Heart left ventricle (tissue), 16 donors: Measurements from ENCODE around the gene SSBP3. TPM values are rescaled to one million over a fixed set of nuclear protein-coding genes. Genes with fewer than 3 reads are reported as not detected.

Source experiments
- ATAC-seq, 4 donors: fragments of 200-7000 bp; cut with Tn5 transposase; one replicate each; pipeline ENCODE4 v1.9.1; 2020 to 2022; ENCODE audit warnings: moderate library complexity in 4 of 4, mild to moderate bottlenecking in 3 of 4, moderate number of reproducible peaks in 1 of 4
- DNase-seq, 5 donors: peaks; one replicate each; pipeline ENCODE4 v3.0.0-alpha.2; 2020
- H3K27ac ChIP-seq, 12 donors: fragments of 200-600 bp; sonication (generic) in 4 of 12; one replicate each; pipeline versions ENCODE4 v1.5.0 to v1.8.0; 2016 to 2022; ENCODE audit warnings: mild to moderate bottlenecking in 2 of 12
- H3K27me3 ChIP-seq, 9 donors: fragments of 200-600 bp; sonication (generic) in 2 of 9; one replicate each; pipeline versions ENCODE4 v1.5.1 to v1.8.0; 2016 to 2022; ENCODE audit warnings: mild to moderate bottlenecking in 3 of 9
- H3K36me3 ChIP-seq, 9 donors: fragments of 200-600 bp; sonication (generic) in 2 of 9; one replicate each; pipeline versions ENCODE4 v1.5.0 to v1.8.0; 2018 to 2022; ENCODE audit warnings: mild to moderate bottlenecking in 2 of 9
- H3K4me1 ChIP-seq, 12 donors: fragments of 200-600 bp; sonication (generic) in 4 of 12; one replicate each; pipeline versions ENCODE4 v1.5.0 to v1.8.0; 2016 to 2022; ENCODE audit warnings: mild to moderate bottlenecking in 3 of 12
- H3K4me3 ChIP-seq, 12 donors: fragments of 200-600 bp; sonication (generic) in 4 of 12; one replicate each; pipeline versions ENCODE4 v1.5.0 to v1.8.0; 2017 to 2022; ENCODE audit warnings: mild to moderate bottlenecking in 9 of 12, moderate library complexity in 4 of 12
- H3K9me3 ChIP-seq, 12 donors: fragments of 200-600 bp; sonication (generic) in 4 of 12; one replicate each; pipeline versions ENCODE4 v1.5.0 to v1.8.0; 2016 to 2022; ENCODE audit warnings: mild to moderate bottlenecking in 1 of 12
- CTCF ChIP-seq, 12 donors: fragments of 200-600 bp; sonication (generic) in 4 of 12; IDR thresholded peaks; one replicate each; pipeline versions ENCODE4 v1.5.0 to v1.8.0; 2018 to 2022; ENCODE audit warnings: antibody characterized with exemption in 12 of 12, mild to moderate bottlenecking in 5 of 12
- POLR2A ChIP-seq, 2 donors: fragments of 450-650 bp; IDR thresholded peaks; one replicate each; pipeline ENCODE4 v1.6.1; 2017; ENCODE audit warnings: antibody characterized with exemption in 2 of 2, mild to moderate bottlenecking in 2 of 2, moderate library complexity in 2 of 2
- WGBS, 4 donors: extraction: QIAGEN DNeasy Blood & Tissue Kit in 2 of 4; methylation state at CpG; one replicate each; pipeline versions ENCODE4 v1.1.5 to v1.1.7; 2013 to 2018; 5-methylcytosine and 5-hydroxymethylcytosine counted together
- intact Hi-C, 10 donors: fragments of 100-400 bp; cut with DNase I; formaldehyde crosslinking; loops; one replicate each; pipeline versions ENCODE4 v1.11.1 to v1.14.2; 2022
- polyA plus RNA-seq, 2 donors: library from polyadenylated mRNA; stranded (reverse); fragments of 200-250 nt; gene quantifications; one replicate each; pipeline ENCODE4 v1.2.3, GENCODE V29; 2013
- total RNA-seq, 9 donors: library from RNA; depleted of rRNA in 2 of 9; stranded (reverse); fragments of >200 nt in 2 of 9; fragmentation: NEBNext Ultra II Directional in 3 of 9; extraction: Animal tissue kit (Norgen Biotek cat#: 25700) in 3 of 9; gene quantifications; one replicate each; pipeline versions ENCODE4 v1.1.0 to v1.2.4, GENCODE V29; 2016 to 2023
- donor health status: ischemic (EF 13 %, LVEDD 7.1; RV severe dilation, severe dysfunction).
- donor health status: healthy with polysubstance abuse.
- donor health status: DM: no; HTN: yes; CAD: no.
- donor health status: DM: no; HTN: no; CAD: no.
- donor health status: ischemic (EF 25% LVEDD 6.9; RV normal size, moderate dysfunction).
- donor health status: ischemic (EF 25% LVEDD 5.7; RV mildly dilated, moderate dysfunction).
- donor health status: healthy.
- donor health status: DM: yes; HTN: yes; CAD: no.
- donor health status: ischemic (EF 35%, LVEDD 5.7; RV mildly dilated, moderate dysfunction).
- donor health status: nonischemic (EF 11% LVEDD 7.7; RV severe dilation, severe dysfunction).
- donor health status: DM: yes; HTN: yes; CAD: no.
- donor health status: PGD.
- donor health status: ischemic (EF 29% LVEDD 5.4; RV normal size, mild dysfunction).
- donor health status: nonischemic (EF 23%, LVEDD 6.1; RV moderate dilation, normal function).

Gene SSBP3
- total and polyA plus RNA-seq, 11 donors: 20.8 to 61.8 (median 48.1) TPM

- ATAC-seq (no peak), DNase-seq (peak in 2 of 5 donors; percentile 13 to 40)
- intact Hi-C loops: no loop called here
- no peak for TF ChIP-seq CTCF (IDR thresholded peaks at IDR 0.05)
- TF ChIP-seq POLR2A (IDR thresholded peaks at IDR 0.05): no peak
- no peaks in the 10 kb centered on the region for H3K9me3 ChIP-seq
- peaks cover 2 to 91% (median 57%) of the 10 kb centered on the region in 12 donors for H3K4me1 ChIP-seq
- H3K27me3 ChIP-seq: no peaks in the 10 kb centered on the region
- peak overlapping the region in 6 of 12 donors; percentile 23 to 55 (median 42) for H3K27ac ChIP-seq
- H3K36me3 ChIP-seq: no peaks in the 10 kb centered on the region
- WGBS, 4 donors: 63 to 73% (median 70%) methylated on average over 7 of the region's 7 CpGs
- H3K4me3 ChIP-seq: no peak overlapping the region
These were observed 68.3 kb downstream of the SSBP3 start for GRCh38 chr1:54337928-54338327.

- DNase-seq (no peak), ATAC-seq (no peak)
- 83 to 88% (median 84%) methylated on average over 7 of the region's 7 CpGs for WGBS, 4 donors
- Histone ChIP-seq H3K4me1 (peaks cover 4 to 91% (median 62%) of the 10 kb centered on the region in 12 donors), H3K9me3 (no peaks in the 10 kb centered on the region), H3K27me3 (no peaks in the 10 kb centered on the region), H3K36me3 (no peaks in the 10 kb centered on the region), H3K27ac (peak overlapping the region in 1 of 12 donors; percentile 85), H3K4me3 (no peak overlapping the region)
- intact Hi-C loops: no loop called here
- TF ChIP-seq CTCF (IDR thresholded peaks at IDR 0.05) (no peak), POLR2A (IDR thresholded peaks at IDR 0.05) (no peak)
These were observed 69.2 kb downstream of the SSBP3 start for GRCh38 chr1:54337034-54337433.

- H3K4me1 ChIP-seq: peaks cover 8 to 98% (median 72%) of the 10 kb centered on the region in 12 donors
- H3K27me3 ChIP-seq: no peaks in the 10 kb centered on the region
- H3K9me3 ChIP-seq: no peaks in the 10 kb centered on the region
- peak overlapping the region in 11 of 12 donors; percentile 50 to 87 (median 76) for H3K27ac ChIP-seq
- no peak for DNase-seq
- WGBS, 4 donors: 72 to 82% (median 78%) methylated on average over 5 of the region's 5 CpGs
- intact Hi-C loops: no loop called here
- H3K36me3 ChIP-seq: no peaks in the 10 kb centered on the region
- H3K4me3 ChIP-seq: peak overlapping the region in 3 of 12 donors; percentile 28 to 49 (median 38)
- ATAC-seq: no peak
- TF ChIP-seq POLR2A (IDR thresholded peaks at IDR 0.05) (no peak), CTCF (IDR thresholded peaks at IDR 0.05) (no peak)
These were observed 70.1 kb downstream of the SSBP3 start for GRCh38 chr1:54336116-54336515.

- H3K27ac ChIP-seq: peak overlapping the region; percentile 52 to 87 (median 76)
- intact Hi-C loops: no loop called here
- peak overlapping the region in 9 of 12 donors; percentile 2 to 49 (median 29) for H3K4me3 ChIP-seq
- ATAC-seq (peak; percentile 52 to 76 (median 68)), DNase-seq (peak; percentile 70 to 84 (median 76))
- peaks cover 8 to 98% (median 74%) of the 10 kb centered on the region in 12 donors for H3K4me1 ChIP-seq
- WGBS, 4 donors: 24 to 48% (median 33%) methylated on average over 7 of the region's 7 CpGs
- no peaks in the 10 kb centered on the region for H3K36me3 ChIP-seq
- no peaks in the 10 kb centered on the region for H3K9me3 ChIP-seq
- no peaks in the 10 kb centered on the region for H3K27me3 ChIP-seq
- TF ChIP-seq CTCF (IDR thresholded peaks at IDR 0.05): no peak
- TF ChIP-seq POLR2A (IDR thresholded peaks at IDR 0.05): no peak
These were observed 70.5 kb downstream of the SSBP3 start for GRCh38 chr1:54335755-54336108.
